ENCODE results near the gene PAFAH2.
A peak's percentile ranks its signal among the peaks of the same experiment; 100 is the strongest.

Gene PAFAH2

GRCh38 chr1:25927521-25928265 lies 70.2 kb downstream of the PAFAH2 start:
- ATAC-seq: no peak

DNA sequence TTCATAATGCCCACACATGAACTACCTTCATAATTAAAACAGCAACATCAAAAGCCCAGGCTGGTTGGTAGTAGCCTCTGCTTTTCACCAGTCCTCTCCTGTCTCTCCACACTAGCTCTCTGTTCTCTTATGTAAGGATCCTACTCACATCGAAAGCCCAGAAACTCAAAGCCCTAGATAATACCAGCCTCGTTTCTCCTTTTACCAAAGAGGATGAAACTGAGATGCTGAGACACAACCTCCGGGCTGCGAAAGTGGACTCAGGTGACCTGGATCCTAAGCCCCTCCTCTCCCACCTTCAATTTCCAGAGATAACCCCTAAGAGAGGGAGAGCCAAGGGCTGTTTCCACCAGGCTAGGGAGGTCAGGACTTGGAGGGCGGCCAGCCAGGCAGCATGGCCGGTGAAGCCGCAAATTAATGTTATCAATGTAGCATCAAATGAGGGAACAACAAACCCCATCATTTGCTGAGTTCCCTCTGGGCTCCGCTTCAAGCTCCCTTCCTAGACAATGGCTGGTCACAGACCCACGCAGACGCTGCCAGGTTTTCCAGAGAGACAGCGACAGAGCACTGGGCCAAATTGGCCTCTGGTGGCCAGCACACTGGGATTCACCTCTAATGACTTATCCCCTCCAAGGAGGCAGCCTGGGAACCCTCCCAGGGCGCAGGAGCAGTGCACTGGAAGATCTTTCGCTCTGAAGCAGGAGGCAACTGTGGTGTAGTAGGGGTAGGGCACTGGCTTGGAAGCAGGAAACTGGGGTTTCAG lies 70.9 kb downstream of the PAFAH2 start:
- no peak for ATAC-seq

DNA sequence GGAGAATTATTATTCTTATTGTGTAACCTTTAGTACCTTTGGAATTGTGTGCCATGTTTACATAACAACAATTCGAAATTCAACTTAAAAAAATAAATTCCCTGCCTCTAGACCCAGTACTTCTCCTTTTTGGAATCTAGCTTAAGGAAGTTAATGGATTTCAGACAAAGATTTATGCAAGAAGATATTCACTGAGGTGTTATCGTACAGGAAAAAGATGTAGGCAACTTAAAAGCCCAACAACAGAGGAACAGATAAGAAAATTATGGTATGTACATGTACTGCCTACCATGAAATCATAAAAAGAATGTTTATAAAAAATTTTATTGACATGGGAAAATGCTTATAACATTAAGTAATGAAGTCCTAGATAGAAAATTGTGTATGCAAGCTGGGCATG lies 73.4 kb downstream of the PAFAH2 start:
- no peak for ATAC-seq

DNA sequence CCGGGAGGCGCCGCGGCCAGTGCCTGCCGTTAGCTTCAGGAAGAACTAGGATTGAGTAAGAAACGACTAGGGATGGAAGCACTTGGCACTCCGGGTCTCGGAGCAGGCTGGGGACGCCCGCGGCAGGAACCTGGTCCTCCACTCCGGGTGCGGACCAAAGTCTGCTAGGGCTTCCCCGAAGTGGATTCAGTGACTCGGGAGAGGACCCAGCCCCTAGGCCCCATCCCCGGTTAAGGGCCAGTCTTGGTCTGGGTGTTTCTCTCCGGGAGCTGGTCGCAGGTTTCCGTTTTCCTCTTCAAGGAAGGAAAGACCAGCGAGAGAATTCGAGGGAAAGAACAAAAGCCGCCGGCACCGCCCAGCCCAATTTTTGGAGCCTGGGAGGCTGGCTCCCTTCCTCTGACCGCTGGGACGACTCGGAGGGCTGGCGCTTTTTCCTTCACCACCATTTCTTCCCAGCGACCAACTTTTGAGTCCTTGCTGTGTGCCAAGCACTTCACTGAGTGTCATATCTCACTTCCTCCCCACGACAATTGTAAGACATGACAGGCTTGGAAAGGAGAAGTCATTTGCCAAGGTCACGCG lies 74.8 kb downstream of the PAFAH2 start:
- peak in 1 of 2 donors; percentile 30 for ATAC-seq

DNA sequence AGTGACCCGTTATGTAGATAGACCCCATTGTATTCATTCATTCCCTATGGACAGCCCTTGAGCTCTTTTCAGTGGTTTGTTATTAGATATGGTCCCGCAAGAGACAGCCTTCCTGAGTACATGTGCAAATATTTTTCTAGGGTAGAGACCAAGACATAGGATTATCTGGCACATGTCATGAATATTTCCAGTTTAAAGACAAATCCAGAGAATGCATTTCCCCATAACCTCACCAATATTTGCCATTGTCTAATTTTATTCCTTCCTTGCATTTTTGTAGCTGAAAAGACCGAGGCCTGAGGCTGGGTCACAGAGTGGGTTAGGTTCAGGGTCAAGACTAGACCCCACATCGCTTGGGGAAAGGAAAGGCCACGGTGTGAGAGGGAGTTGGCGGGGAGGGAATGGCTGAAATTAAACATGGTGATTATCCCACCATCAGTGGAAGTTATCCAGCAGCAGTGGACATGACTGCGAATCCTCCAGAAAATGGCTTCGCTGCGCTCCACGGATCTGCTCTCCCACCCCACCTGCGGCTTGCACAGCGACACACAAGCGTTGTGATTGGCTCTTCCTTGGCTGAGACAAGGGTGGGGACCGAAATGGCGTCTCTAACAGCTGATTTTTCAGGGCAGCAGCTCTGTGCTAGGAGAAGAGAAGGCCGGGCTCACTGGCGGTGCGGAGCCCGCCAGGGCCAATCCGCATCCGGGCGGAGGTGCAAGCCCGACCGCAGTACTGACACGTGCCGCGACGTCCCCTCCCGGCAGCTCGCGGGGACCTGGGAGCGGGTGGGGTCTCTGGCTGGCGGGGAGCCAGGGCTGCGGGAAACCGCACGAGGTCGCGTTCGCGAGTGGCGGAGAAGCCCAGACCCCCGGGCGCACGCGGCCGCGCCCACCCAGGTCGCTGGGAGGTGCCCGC lies 75.5 kb downstream of the PAFAH2 start:
- ATAC-seq: peak; percentile 65 to 80

- ATAC-seq: no peak
Observed at GRCh38 chr1:25918615-25919014, 79.2 kb downstream of the PAFAH2 start.

DNA sequence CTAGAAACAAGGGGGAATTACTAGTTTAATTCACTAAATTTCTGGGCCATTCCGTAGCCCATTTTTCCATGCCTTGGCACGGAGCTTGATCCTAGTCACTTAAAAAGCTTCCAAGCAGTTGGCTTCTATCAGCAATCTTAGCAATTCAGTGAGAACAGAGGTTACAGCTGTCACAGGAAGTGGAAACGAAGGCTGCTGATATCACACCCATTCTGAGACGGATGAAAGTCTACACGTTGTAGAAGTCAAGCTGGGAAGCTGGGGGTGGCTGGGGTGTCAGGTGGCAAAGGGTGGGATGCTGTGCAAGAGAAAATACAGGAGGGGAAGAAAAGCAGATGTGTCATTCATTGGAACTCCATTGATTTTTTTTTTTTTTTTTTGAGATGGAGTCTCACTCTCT lies 79.9 kb downstream of the PAFAH2 start:
- ATAC-seq: no peak

DNA sequence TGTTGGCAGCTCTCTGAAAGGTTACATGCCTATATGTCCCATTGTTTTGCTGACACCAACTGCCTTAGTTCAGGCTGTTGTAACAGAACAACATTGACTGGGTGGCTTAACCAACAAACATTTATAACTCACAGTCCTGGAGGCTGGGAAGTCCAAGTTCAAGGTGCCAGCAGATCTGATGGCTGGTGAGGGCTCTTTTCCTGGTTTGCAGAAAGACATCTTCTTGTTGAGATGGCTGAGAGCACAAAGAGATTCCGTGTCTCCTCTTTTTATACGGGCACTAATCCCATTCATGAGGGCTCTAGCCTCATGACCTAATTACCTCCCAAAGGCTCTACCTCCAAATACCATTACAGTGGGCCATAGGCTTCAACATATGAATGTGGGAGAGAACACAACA lies 81.4 kb downstream of the PAFAH2 start:
- ATAC-seq: no peak

DNA sequence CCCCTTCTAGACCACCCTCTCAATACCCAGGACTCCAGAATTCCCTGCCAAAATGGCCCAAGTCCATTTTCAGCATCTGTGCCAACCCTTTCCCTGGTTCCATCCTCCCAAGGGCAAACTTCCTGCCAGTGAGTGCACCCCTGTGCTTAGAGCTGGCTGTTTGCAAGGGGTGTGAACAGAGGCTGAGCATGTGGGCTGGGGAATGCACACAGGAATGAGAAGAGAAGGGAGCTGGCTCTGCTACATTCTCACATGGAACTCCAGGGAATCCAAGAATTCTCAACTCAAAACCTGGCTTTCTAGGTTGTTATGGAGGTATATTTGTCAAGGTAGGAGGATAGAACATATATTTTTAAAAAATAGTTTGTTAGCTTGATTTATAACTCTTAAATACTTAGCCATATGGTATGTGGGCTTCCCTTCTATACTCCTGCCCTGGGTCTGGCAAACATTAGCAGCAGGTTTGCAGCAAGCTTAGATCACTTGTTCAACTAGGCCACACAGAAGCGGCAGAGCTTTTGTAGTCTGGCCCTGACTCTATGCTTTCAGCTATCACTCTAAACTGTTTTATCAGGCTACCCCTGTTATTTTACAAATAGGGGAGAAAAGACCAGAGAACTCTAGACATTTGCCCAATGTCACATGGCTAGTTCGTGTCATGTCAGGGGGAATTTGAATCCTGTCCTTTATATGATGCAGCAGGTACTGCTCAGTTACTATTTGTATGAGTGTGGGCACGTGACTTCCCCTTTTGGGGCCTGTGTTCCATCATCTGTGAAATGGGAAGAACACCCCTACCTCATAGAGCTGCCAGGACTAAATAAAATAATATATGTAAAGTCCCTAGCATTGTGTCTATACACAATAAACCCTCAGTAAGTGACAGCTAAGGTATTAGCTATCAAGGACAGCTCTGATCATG lies 83.5 kb downstream of the PAFAH2 start:
- ATAC-seq: no peak

DNA sequence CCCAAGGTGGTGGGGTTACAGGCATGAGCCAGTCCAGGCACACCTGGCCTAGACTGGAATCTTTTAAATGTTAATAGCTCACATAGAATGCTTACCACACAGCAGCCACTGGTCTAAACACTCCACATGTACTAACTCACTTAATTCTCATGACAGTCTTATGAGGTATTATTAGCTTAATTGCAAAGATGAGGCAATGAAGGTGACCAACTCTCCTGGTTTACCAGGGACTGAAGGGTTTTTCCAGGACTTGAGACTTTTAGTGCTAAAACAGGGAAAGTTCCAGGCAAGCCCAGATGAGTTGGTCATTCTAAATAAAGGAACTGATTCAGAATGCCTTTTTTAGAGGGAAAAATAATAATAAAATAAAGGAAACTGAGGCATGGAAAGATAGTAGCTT lies 84.7 kb downstream of the PAFAH2 start:
- no peak for ATAC-seq

- ATAC-seq: no peak
Observed at GRCh38 chr1:25912076-25912831, 85.6 kb downstream of the PAFAH2 start.

DNA sequence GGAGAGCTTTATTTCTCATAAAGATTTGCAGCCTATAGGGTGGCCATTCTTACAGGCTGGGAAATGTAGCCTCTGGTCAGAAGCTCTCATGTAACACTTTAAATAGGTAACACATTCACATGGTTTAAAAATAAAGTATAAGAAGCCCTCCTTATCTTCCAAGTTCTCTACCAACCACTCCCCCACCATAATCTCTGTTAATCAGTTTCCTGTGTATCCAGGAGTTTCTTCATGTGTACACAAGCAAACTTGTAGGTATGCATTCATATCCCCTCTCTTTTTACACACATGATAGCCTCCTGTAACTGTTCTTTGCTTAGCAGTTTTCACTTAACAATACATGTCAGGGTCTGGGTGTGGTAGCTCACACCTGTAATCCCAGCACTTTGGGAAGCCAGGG lies 86.7 kb downstream of the PAFAH2 start:
- no peak for ATAC-seq
